ENCODE measurements around the gene ZC3H18. TPM values are rescaled to one million over a fixed set of nuclear protein-coding genes. Genes with fewer than 3 reads are reported as not detected.

Gene ZC3H18
- total RNA-seq, 1 donor from 2014 or later = 49.3 TPM

GRCh38 chr16:88654363-88655052, 84.3 kb downstream of the ZC3H18 start:
- H3K4me1 Mint-ChIP-seq (ENCODE audit: unreplicated experiment) = no peaks in the 10 kb centered on the region
- no peak for DNase-seq (ENCODE audit: low spot score)
- no peak overlapping the region for H3K4me3 Mint-ChIP-seq (ENCODE audit: unreplicated experiment)
- H3K27ac Mint-ChIP-seq (ENCODE audit: unreplicated experiment) = no peak overlapping the region
- H3K9me3 Mint-ChIP-seq (ENCODE audit: unreplicated experiment) = no peaks in the 10 kb centered on the region
- peaks cover 2% of the 10 kb centered on the region for H3K27me3 Mint-ChIP-seq (ENCODE audit: unreplicated experiment)
- no peaks in the 10 kb centered on the region for H3K36me3 Mint-ChIP-seq (ENCODE audit: low read depth, unreplicated experiment)
- no peak for TF ChIP-seq CTCF (IDR thresholded peaks at IDR 0.05; ENCODE audit: unreplicated experiment)

GRCh38 chr16:88655053-88655732, 85.0 kb downstream of the ZC3H18 start:
- peaks cover 2% of the 10 kb centered on the region for H3K27me3 Mint-ChIP-seq (ENCODE audit: unreplicated experiment)
- TF ChIP-seq CTCF (IDR thresholded peaks at IDR 0.05; ENCODE audit: unreplicated experiment) = no peak
- DNase-seq (ENCODE audit: low spot score) = no peak
- H3K36me3 Mint-ChIP-seq (ENCODE audit: low read depth, unreplicated experiment) = no peaks in the 10 kb centered on the region
- no peak overlapping the region for H3K27ac Mint-ChIP-seq (ENCODE audit: unreplicated experiment)
- H3K9me3 Mint-ChIP-seq (ENCODE audit: unreplicated experiment) = no peaks in the 10 kb centered on the region
- no peak overlapping the region for H3K4me3 Mint-ChIP-seq (ENCODE audit: unreplicated experiment)
- H3K4me1 Mint-ChIP-seq (ENCODE audit: unreplicated experiment) = no peaks in the 10 kb centered on the region

- no peak for TF ChIP-seq CTCF (IDR thresholded peaks at IDR 0.05; ENCODE audit: unreplicated experiment)
- Mint-ChIP-seq H3K27me3 (ENCODE audit: unreplicated experiment) (peaks cover 2% of the 10 kb centered on the region), H3K27ac (ENCODE audit: unreplicated experiment) (no peak overlapping the region), H3K4me1 (ENCODE audit: unreplicated experiment) (no peaks in the 10 kb centered on the region), H3K9me3 (ENCODE audit: unreplicated experiment) (no peaks in the 10 kb centered on the region), H3K36me3 (ENCODE audit: low read depth, unreplicated experiment) (no peaks in the 10 kb centered on the region), H3K4me3 (ENCODE audit: unreplicated experiment) (no peak overlapping the region)
- DNase-seq (ENCODE audit: low spot score) = no peak
Measured at GRCh38 chr16:88655733-88656281, 85.6 kb downstream of the ZC3H18 start.

GRCh38 chr16:88656291-88656980, 86.2 kb downstream of the ZC3H18 start:
- H3K36me3 Mint-ChIP-seq (ENCODE audit: low read depth, unreplicated experiment) = no peaks in the 10 kb centered on the region

More at GRCh38 chr16:88656291-88656980, 86.2 kb downstream of the ZC3H18 start:
- Mint-ChIP-seq H3K27ac (ENCODE audit: unreplicated experiment) (no peak overlapping the region), H3K4me3 (ENCODE audit: unreplicated experiment) (peak overlapping the region; percentile 62), H3K9me3 (ENCODE audit: unreplicated experiment) (no peaks in the 10 kb centered on the region), H3K4me1 (ENCODE audit: unreplicated experiment) (peaks cover 5% of the 10 kb centered on the region), H3K27me3 (ENCODE audit: unreplicated experiment) (peaks cover 2% of the 10 kb centered on the region)
- no peak for TF ChIP-seq CTCF (IDR thresholded peaks at IDR 0.05; ENCODE audit: unreplicated experiment)
- DNase-seq (ENCODE audit: low spot score) = no peak

All from endothelial cell (in vitro differentiated cells).